GM19099 (cell line): ENCODE results near the gene KRT10.

Source experiments
- POLR2A ChIP-seq: IDR thresholded peaks from 3 replicates; pipeline ENCODE4 v1.6.1; 2011; ENCODE audit warnings: low read depth; ENCODE audit not compliant: insufficient read length; ENCODE audit errors: extremely low read depth

The KRT10 gene

DNA sequence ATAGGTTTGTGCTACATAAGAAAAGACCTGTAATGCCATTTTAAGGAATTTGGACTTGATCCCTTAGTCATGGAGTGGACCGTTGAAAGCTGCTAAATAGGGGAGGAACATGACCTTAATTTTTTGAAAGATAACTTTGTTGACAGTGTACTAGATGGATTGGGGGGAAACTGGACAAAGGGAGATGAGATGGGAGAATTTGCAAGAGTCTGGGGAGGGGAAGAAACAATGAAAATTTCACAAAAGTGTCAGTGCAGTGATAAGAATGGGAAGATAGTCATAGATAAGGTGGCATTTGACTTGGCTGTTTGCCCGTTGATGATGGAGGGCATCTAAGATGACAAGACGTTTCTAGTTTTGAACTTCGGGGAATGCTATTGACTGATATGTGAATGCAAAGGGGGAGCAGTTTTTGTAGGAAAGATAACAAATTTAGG, 22.3 kb upstream of the KRT10 start:
- TF ChIP-seq POLR2A: no peak

DNA sequence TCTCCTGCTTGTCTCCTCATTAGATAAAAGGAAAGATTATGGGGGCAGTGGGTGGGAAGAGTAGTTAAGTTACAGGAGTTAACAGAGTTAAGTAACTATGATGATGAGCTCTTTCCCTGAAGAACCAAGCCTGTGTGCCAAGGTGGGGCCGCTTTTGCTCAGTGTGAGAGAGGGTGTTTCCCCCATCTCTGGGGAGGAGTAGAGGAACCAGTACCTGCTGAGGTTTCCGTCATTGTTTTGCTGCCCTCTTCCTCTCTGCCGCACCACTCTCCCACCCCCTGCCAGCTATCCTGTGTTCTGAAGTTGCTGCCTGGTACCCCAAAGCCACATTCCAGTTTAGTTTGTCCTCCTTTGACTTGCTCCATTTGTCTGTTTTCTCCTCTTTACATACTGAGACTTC, 20.8 kb upstream of the KRT10 start:
- TF ChIP-seq POLR2A: no peak

DNA sequence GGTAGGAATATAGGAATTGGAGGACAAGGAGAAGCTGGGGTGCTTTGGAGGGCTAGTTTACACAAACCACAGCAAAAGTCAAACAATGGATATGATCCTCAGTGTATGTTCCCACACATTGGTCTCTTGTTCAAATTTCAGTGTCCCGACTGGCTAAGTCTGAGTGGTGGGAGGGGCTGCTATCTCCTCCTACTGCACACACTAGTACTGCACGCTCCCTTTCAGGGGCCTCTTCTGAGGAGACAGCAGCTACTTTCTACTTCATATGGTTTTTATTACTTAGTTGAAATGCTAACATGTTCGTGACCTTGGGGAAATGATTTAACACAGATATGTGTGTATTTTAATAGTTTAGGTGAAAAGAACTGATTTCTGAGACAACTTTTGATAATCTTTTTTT, 18.8 kb upstream of the KRT10 start:
- no peak for TF ChIP-seq POLR2A

DNA sequence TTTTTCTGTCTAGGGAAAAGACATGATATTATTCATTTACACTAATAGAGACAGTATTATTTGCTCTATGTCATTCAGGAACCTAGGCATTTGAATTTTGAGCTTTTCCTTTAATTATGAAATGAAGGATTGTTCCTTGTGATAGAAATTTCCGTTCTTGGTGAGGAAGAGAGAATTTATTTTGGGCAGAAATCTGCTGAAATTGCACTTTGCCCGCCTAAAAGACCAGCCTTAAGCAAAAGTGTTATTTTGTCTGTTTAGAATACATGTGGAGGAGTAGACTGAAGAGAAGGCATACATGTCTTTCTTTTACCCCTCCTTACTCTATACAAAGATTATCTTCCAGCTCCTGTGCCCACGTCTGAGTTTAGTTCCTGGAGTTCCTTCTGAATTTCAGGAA, 16.8 kb upstream of the KRT10 start:
- TF ChIP-seq POLR2A: no peak

DNA sequence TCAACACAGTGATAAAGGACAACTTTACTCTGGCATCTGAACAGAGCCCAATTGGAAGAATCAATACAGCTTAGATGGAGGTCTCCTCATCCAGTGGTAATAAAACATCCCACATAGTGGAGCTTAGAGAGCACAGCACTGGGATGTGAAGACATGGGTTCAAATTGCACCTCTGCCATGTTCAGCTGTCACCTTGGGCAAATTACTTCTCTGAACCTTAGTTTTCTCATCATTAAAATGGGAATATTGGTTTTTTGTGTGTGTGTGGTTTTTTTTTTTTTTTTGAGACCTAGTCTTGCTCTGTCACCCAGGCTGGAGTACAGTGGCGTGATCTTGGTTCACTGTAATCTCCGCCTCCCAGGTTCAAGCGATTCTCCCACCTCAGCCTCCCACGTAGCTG, 13.6 kb upstream of the KRT10 start:
- no peak for TF ChIP-seq POLR2A

DNA sequence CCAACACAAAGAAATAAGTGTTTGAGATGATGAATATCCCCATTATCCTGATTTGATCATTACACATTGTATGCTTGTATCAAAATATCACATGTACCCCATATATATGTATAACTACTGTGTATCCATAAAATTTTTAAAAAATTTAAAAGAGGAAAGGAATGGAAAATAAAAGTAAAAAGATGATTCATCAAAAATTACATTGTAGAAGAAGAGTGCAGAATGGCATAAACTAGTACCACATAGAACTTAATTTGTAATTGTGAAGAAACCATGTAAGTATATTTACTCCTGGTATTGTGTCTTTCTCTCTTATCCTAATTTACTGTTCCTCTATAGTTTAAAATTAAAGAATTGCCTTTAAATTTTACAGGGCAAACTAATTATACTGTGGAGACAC, 11.5 kb upstream of the KRT10 start:
- TF ChIP-seq POLR2A: no peak

DNA sequence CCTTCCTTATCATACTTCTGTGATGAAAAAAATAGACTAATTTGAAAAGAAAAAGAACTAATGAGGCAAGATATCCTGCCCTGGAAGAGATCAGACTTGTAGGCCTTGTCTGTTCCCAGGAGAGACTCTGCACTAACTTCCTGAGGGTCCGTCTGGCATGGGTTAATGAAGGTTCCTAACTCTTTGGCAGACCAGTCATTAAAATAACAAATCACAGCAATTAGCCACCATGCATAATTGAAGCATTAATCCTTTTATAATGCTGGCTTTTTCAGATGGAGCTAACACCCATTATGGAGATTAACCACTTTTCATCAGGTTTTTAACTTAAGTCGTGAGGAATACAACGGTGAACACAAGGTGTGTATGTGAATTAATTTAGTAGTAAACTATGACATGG, 10.4 kb upstream of the KRT10 start:
- no peak for TF ChIP-seq POLR2A

DNA sequence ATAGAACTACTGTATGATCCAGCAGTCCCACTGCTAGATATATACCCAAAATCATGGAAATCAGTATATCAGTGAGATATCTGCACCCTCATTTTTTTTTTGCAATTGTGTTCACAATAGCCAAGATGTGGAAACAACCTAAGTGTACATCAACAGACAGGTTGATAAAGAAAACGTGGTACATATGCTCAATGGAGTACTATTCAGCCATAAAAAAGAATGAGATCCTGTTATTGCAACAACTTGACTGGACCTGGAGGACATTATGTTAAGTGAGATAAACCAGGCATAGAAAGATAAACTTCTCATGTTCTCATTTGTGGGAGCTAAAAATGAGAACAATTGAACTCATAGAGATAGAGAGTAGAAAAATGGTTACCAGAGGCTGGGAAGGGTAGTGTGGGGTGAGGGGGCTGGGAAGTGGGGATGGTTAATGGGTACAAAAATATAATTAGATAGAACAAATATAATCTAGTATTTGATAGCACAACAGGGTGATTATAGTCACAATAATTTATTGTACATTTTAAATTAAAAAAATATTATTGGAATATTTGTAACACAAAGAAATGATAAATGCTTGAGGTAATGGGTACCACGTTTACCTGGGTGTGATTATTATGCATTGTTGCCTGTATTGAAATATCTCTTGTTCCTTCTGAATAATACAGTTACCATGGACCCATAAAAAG, 7.8 kb upstream of the KRT10 start:
- no peak for TF ChIP-seq POLR2A

- no peak for TF ChIP-seq POLR2A
Observed at GRCh38 chr17:40828454-40829044, 6.1 kb upstream of the KRT10 start.

- TF ChIP-seq POLR2A: no peak
Observed at GRCh38 chr17:40827746-40828453, 5.5 kb upstream of the KRT10 start.

DNA sequence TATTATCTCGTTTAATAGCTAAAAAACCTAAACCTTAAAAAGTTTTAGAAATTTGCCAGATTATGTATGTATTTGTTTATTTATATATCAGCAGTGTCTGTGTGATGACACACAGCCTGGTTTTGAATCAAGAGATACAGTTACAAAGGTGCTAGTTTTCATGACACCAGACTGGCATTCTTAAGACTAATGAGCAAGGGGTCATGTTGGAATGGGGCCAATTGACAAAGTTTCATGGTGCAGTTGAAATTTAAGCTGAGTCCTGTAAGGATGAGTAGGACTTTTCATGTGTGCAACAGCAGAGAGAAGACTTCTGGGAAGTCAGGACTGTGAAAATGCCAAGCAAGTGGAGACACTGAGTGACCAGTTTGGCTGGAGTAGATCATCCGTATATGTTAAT, 3.2 kb upstream of the KRT10 start:
- no peak for TF ChIP-seq POLR2A

GRCh38 chr17:40824015-40824832, 1.8 kb upstream of the KRT10 start:
- no peak for TF ChIP-seq POLR2A

GRCh38 chr17:40821536-40821935, 878 bp downstream of the KRT10 start:
- no peak for TF ChIP-seq POLR2A

GRCh38 chr17:40820228-40820838, 2.1 kb downstream of the KRT10 start:
- no peak for TF ChIP-seq POLR2A
